Heart right ventricle (tissue), 16 donors: ENCODE measurements around the gene FUT8. TPM values are rescaled to one million over a fixed set of nuclear protein-coding genes. Genes with fewer than 3 reads are reported as not detected.
A peak's percentile ranks its signal among the peaks of the same experiment; 100 is the strongest.

Experiments
- ATAC-seq, 8 donors: fragments of 200-7000 bp; cut with Tn5 transposase; one replicate each; pipeline ENCODE4 v1.9.1; 2020; ENCODE audit warnings: mild to moderate bottlenecking in 8 of 8, moderate library complexity in 8 of 8, moderate number of reproducible peaks in 1 of 8
- DNase-seq, 2 donors: peaks; one replicate each; pipeline ENCODE4 v3.0.0-alpha.2; 2020
- H3K27ac ChIP-seq, 10 donors: fragments of 200-600 bp; sonication (generic) in 2 of 10; one replicate each; pipeline versions ENCODE4 v1.5.0 to v1.8.0; 2020 to 2022; ENCODE audit warnings: mild to moderate bottlenecking in 3 of 10
- H3K27me3 ChIP-seq, 7 donors: fragments of 200-600 bp; one replicate each; pipeline ENCODE4 v1.8.0; 2021 to 2022; ENCODE audit warnings: mild to moderate bottlenecking in 2 of 7
- H3K36me3 ChIP-seq, 9 donors: fragments of 200-600 bp; sonication (generic) in 1 of 9; one replicate each; pipeline versions ENCODE4 v1.5.0 to v1.8.0; 2020 to 2022; ENCODE audit warnings: mild to moderate bottlenecking in 2 of 9
- H3K4me1 ChIP-seq, 9 donors: fragments of 200-600 bp; sonication (generic) in 1 of 9; one replicate each; pipeline versions ENCODE4 v1.5.0 to v1.8.0; 2020 to 2022; ENCODE audit warnings: mild to moderate bottlenecking in 4 of 9
- H3K4me3 ChIP-seq, 10 donors: fragments of 200-600 bp; sonication (generic) in 2 of 10; one replicate each; pipeline versions ENCODE4 v1.5.0 to v1.8.0; 2020 to 2022; ENCODE audit warnings: mild to moderate bottlenecking in 7 of 10, moderate library complexity in 2 of 10
- H3K9me3 ChIP-seq, 11 donors: fragments of 200-600 bp in 10 of 11; sonication (generic) in 2 of 11; one replicate each; pipeline versions ENCODE4 v1.5.0 to v1.8.0; 2013 to 2022; ENCODE audit warnings: mild to moderate bottlenecking in 2 of 11, control low read depth in 1 of 11, moderate library complexity in 1 of 11
- WGBS, 2 donors: extraction: QIAGEN DNeasy Blood & Tissue Kit; methylation state at CpG; one replicate each; pipeline ENCODE4 v1.1.7; 2013; ENCODE audit warnings: inconsistent platforms in 1 of 2; 5-methylcytosine and 5-hydroxymethylcytosine counted together
- intact Hi-C, 10 donors: fragments of 100-400 bp; cut with DNase I; formaldehyde crosslinking; loops; one replicate each; pipeline versions ENCODE4 v1.11.1 to v1.14.2; 2022
- polyA plus RNA-seq, 2 donors: library from polyadenylated mRNA; stranded (reverse); fragments of 200-250 nt; gene quantifications; one replicate each; pipeline ENCODE4 v1.2.3, GENCODE V29; 2013
- total RNA-seq, 10 donors: library from RNA; stranded (reverse); fragmentation: NEBNext Ultra II Directional in 3 of 10; extraction: Animal tissue kit (Norgen Biotek cat#: 25700) in 3 of 10; gene quantifications; one replicate each; pipeline versions ENCODE4 v1.2.1 to v1.2.4, GENCODE V29; 2021 to 2023
- TF ChIP-seq, protein P1 (sequence below), 9 donors: fragments of 200-600 bp; sonication (generic) in 2 of 9; IDR thresholded peaks; one replicate each; pipeline versions ENCODE4 v1.5.0 to v1.8.0; 2021 to 2022; ENCODE audit warnings: antibody characterized with exemption in 9 of 9, mild to moderate bottlenecking in 5 of 9, moderate library complexity in 1 of 9
- donor health status: Arrhythmogenic right ventricular cardiomyopathy.
- donor health status: ischemic (EF 13 %, LVEDD 7.1; RV severe dilation, severe dysfunction).
- donor health status: healthy with polysubstance abuse.
- donor health status: DM: no; HTN: yes; CAD: no.
- donor health status: DM: no; HTN: no; CAD: no.
- donor health status: ischemic (EF 25% LVEDD 6.9; RV normal size, moderate dysfunction).
- donor health status: ischemic (EF 25% LVEDD 5.7; RV mildly dilated, moderate dysfunction).
- donor health status: healthy.
- donor health status: DM: yes; HTN: yes; CAD: no.
- donor health status: Ischemic cardiomyopathy.
- donor health status: ischemic (EF 35%, LVEDD 5.7; RV mildly dilated, moderate dysfunction).
- donor health status: nonischemic (EF 11% LVEDD 7.7; RV severe dilation, severe dysfunction).
- donor health status: DM: yes; HTN: yes; CAD: no.
- donor health status: PGD.
- donor health status: ischemic (EF 29% LVEDD 5.4; RV normal size, mild dysfunction).
- donor health status: nonischemic (EF 23%, LVEDD 6.1; RV moderate dilation, normal function).

Gene FUT8
- total and polyA plus RNA-seq, 12 donors = 2.9 to 16.1 (median 9.9) TPM

GRCh38 chr14:65784574-65784973 is 372.0 kb downstream of the FUT8 start:
- Histone ChIP-seq H3K27ac (no peak overlapping the region), H3K9me3 (no peaks in the 10 kb centered on the region), H3K4me1 (no peaks in the 10 kb centered on the region), H3K27me3 (no peaks in the 10 kb centered on the region), H3K4me3 (no peak overlapping the region), H3K36me3 (no peaks in the 10 kb centered on the region)
- intact Hi-C loops = no loop called here
- no peak for DNase-seq
- ATAC-seq = no peak
- WGBS, 2 donors = 74 to 77% methylated on average over 2 of the region's 2 CpGs
- TF ChIP-seq, protein P1, sequence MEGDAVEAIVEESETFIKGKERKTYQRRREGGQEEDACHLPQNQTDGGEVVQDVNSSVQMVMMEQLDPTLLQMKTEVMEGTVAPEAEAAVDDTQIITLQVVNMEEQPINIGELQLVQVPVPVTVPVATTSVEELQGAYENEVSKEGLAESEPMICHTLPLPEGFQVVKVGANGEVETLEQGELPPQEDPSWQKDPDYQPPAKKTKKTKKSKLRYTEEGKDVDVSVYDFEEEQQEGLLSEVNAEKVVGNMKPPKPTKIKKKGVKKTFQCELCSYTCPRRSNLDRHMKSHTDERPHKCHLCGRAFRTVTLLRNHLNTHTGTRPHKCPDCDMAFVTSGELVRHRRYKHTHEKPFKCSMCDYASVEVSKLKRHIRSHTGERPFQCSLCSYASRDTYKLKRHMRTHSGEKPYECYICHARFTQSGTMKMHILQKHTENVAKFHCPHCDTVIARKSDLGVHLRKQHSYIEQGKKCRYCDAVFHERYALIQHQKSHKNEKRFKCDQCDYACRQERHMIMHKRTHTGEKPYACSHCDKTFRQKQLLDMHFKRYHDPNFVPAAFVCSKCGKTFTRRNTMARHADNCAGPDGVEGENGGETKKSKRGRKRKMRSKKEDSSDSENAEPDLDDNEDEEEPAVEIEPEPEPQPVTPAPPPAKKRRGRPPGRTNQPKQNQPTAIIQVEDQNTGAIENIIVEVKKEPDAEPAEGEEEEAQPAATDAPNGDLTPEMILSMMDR (IDR thresholded peaks at IDR 0.05) = no peak

DNA sequence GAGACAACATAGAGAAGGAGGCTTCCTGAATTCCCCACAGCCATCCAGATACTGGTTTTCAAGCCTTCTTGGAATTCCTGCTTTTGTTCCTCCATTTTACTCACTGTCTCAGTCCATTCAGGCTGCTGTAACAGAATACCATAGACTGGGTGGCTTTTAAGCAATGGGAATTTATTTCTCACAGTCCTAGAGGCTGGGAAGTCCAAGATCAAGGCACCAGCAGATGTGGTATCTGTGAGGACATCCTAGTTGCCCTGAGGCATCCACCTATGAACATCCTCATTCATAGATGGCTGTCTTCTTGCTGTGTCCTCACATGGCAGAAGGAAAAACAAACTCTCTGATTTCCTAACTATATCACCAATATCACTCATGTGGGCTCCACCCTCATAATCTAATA is 374.9 kb downstream of the FUT8 start:
- TF ChIP-seq, protein P1 (IDR thresholded peaks at IDR 0.05) = no peak
- Histone ChIP-seq H3K36me3 (no peaks in the 10 kb centered on the region), H3K9me3 (no peaks in the 10 kb centered on the region), H3K27me3 (peaks cover 0 to 14% (median 0%) of the 10 kb centered on the region in 7 donors), H3K27ac (no peak overlapping the region), H3K4me1 (no peaks in the 10 kb centered on the region), H3K4me3 (no peak overlapping the region)
- intact Hi-C loops = no loop called here
- no peak for DNase-seq
- ATAC-seq = no peak

DNA sequence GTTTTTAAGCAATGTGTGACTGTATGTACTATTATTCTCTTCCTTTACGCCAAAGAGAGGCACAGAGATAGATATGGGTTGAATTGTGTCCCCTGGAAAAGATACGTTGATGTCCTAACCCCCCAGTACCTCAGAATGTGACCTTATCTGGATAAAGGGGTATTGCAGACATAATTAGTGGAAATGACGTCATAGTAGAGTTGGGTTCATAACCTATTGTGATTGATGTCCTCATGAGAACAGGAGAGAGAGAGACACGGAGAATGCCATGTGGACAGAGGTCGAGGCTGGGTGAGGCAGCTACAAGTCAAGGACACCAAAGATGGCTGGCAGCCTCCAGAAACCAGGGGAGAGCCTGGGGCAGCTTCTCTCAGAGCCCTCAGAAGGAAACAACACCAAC is 376.3 kb downstream of the FUT8 start:
- 72 to 78% methylated on average over 5 of the region's 5 CpGs for WGBS, 2 donors
- H3K27ac ChIP-seq = no peak overlapping the region
- no peaks in the 10 kb centered on the region for H3K9me3 ChIP-seq
- no peaks in the 10 kb centered on the region for H3K36me3 ChIP-seq
- ATAC-seq (no peak), DNase-seq (no peak)
- no peaks in the 10 kb centered on the region for H3K4me1 ChIP-seq
- H3K4me3 ChIP-seq = no peak overlapping the region
- TF ChIP-seq, protein P1 (IDR thresholded peaks at IDR 0.05) = no peak
- intact Hi-C loops = no loop called here
- peaks cover 0 to 19% (median 4%) of the 10 kb centered on the region in 7 donors for H3K27me3 ChIP-seq

GRCh38 chr14:65789363-65789762 is 376.8 kb downstream of the FUT8 start:
- no peaks in the 10 kb centered on the region for H3K36me3 ChIP-seq
- intact Hi-C loops = no loop called here
- H3K27ac ChIP-seq = no peak overlapping the region
- peaks cover 0 to 20% (median 4%) of the 10 kb centered on the region in 7 donors for H3K27me3 ChIP-seq
- 53 to 58% methylated on average over 14 of the region's 14 CpGs for WGBS, 2 donors
- DNase-seq (no peak), ATAC-seq (peak in 1 of 8 donors; percentile 8)
- TF ChIP-seq, protein P1 (IDR thresholded peaks at IDR 0.05) = no peak
- H3K4me3 ChIP-seq = no peak overlapping the region
- no peaks in the 10 kb centered on the region for H3K9me3 ChIP-seq
- H3K4me1 ChIP-seq = no peaks in the 10 kb centered on the region
